HEK293 (cell line): ENCODE results near the gene HP.

Source experiments
- CTCF ChIA-PET: fragments of 350-600 bp; formaldehyde crosslinking; extraction: SDS; loops from one replicate; lab custom pipeline; 2021; ENCODE audit warnings: antibody characterized with exemption; lab: Yijun Ruan, JAX
- POLR2A ChIA-PET: fragments of 300-600 bp; formaldehyde crosslinking; extraction: SDS; loops from one replicate; lab custom pipeline; 2020; ENCODE audit warnings: antibody characterized with exemption, inconsistent platforms; lab: Yijun Ruan, JAX
- H3K27ac ChIP-seq: fragments of 200-500 bp; sonication (Bioruptor generic); 2 replicates; pipeline ENCODE4 v1.5.1; 2014; ENCODE audit warnings: low read depth, low read length, control low read depth, inconsistent platforms; ENCODE audit errors: extremely low read depth
- H3K36me3 ChIP-seq, 2 experiments: fragments of 200-500 bp in 1 of 2; sonication (Bioruptor generic) in 1 of 2; 1 replicate in 1 of 2; 2 replicates in 1 of 2; pipeline ENCODE4 v1.5.1; 2014 to 2017; ENCODE audit warnings: inconsistent platforms in 2 of 2, low read length in 2 of 2; ENCODE audit not compliant: control insufficient read depth in 2 of 2, insufficient read depth in 1 of 2
- H3K4me1 ChIP-seq: fragments of 200-500 bp; sonication (Bioruptor generic); 2 replicates; pipeline ENCODE4 v1.5.1; 2014; ENCODE audit warnings: mild to moderate bottlenecking, low read length, inconsistent platforms; ENCODE audit not compliant: control insufficient read depth, insufficient read depth
- H3K4me3 ChIP-seq: 2 replicates; pipeline ENCODE4 v1.5.1; 2011; ENCODE audit warnings: low read depth, mild to moderate bottlenecking, control low read depth, low read length, moderate library complexity
- H3K9me3 ChIP-seq: fragments of 200-500 bp; sonication (Bioruptor generic); 2 replicates; pipeline ENCODE4 v1.5.1; 2014; ENCODE audit warnings: low read depth, low read length, inconsistent platforms; ENCODE audit not compliant: control insufficient read depth, insufficient read depth
- BCL6B ChIP-seq: fragments of 450-650 bp; formaldehyde crosslinking; IDR thresholded peaks from 2 replicates; pipeline ENCODE4 v1.5.1; 2017; ENCODE audit warnings: missing biosample characterization, missing genetic modification characterization
- GFI1B ChIP-seq: fragments of 450-650 bp; formaldehyde crosslinking; IDR thresholded peaks from 2 replicates; pipeline ENCODE4 v1.5.1; 2016; ENCODE audit warnings: missing biosample characterization, missing genetic modification characterization
- GLIS1 ChIP-seq: fragments of 450-650 bp; formaldehyde crosslinking; IDR thresholded peaks from 2 replicates; pipeline ENCODE4 v1.5.1; 2016; ENCODE audit warnings: missing biosample characterization, missing genetic modification characterization
- GLIS2 ChIP-seq: fragments of 450-650 bp; formaldehyde crosslinking; IDR thresholded peaks from 2 replicates; pipeline ENCODE4 v1.5.1; 2016; ENCODE audit warnings: missing biosample characterization, missing genetic modification characterization
- HOXA7 ChIP-seq: sonication (generic); formaldehyde crosslinking; IDR thresholded peaks from 2 replicates; pipeline ENCODE4 v1.8.1; 2022; ENCODE audit warnings: missing genetic modification reagents, borderline replicate concordance
- KLF16 ChIP-seq: fragments of 450-650 bp; formaldehyde crosslinking; IDR thresholded peaks from 2 replicates; pipeline ENCODE4 v1.5.1; 2017; ENCODE audit warnings: missing biosample characterization, missing genetic modification characterization
- OSR2 ChIP-seq: fragments of 450-650 bp; formaldehyde crosslinking; IDR thresholded peaks from 2 replicates; pipeline ENCODE4 v1.5.1; 2016; ENCODE audit warnings: missing biosample characterization, missing genetic modification characterization
- OVOL3 ChIP-seq: fragments of 450-650 bp; formaldehyde crosslinking; IDR thresholded peaks from 2 replicates; pipeline ENCODE4 v1.5.1; 2016; ENCODE audit warnings: missing biosample characterization, missing genetic modification characterization
- PRDM10 ChIP-seq: fragments of 450-650 bp; formaldehyde crosslinking; IDR thresholded peaks from 2 replicates; pipeline ENCODE4 v1.5.1; 2016; ENCODE audit warnings: missing biosample characterization, missing genetic modification characterization
- SP3 ChIP-seq: fragments of 450-650 bp; formaldehyde crosslinking; IDR thresholded peaks from 2 replicates; pipeline ENCODE4 v1.5.1; 2016; ENCODE audit warnings: missing biosample characterization, missing genetic modification characterization
- ZFP41 ChIP-seq: fragments of 450-650 bp; formaldehyde crosslinking; IDR thresholded peaks from 2 replicates; pipeline ENCODE4 v1.5.1; 2016; ENCODE audit warnings: missing biosample characterization, missing genetic modification characterization, borderline replicate concordance
- ZNF202 ChIP-seq: fragments of 450-650 bp; formaldehyde crosslinking; IDR thresholded peaks from 2 replicates; pipeline ENCODE4 v1.5.1; 2016; ENCODE audit warnings: missing biosample characterization, missing genetic modification characterization, borderline replicate concordance
- ZNF239 ChIP-seq: fragments of 450-650 bp; formaldehyde crosslinking; IDR thresholded peaks from 2 replicates; pipeline ENCODE4 v1.5.1; 2016; ENCODE audit warnings: missing biosample characterization, missing genetic modification characterization
- ZNF292 ChIP-seq: fragments of 450-650 bp; formaldehyde crosslinking; IDR thresholded peaks from 2 replicates; pipeline ENCODE4 v1.5.1; 2016; ENCODE audit warnings: low read depth, missing biosample characterization, missing genetic modification characterization, borderline replicate concordance
- ZNF302 ChIP-seq: fragments of 450-650 bp; formaldehyde crosslinking; IDR thresholded peaks from 2 replicates; pipeline ENCODE4 v1.5.1; 2016; ENCODE audit warnings: missing biosample characterization, missing genetic modification characterization, low read depth
- ZNF404 ChIP-seq: fragments of 450-650 bp; formaldehyde crosslinking; IDR thresholded peaks from 2 replicates; pipeline ENCODE4 v1.5.1; 2017; ENCODE audit warnings: missing biosample characterization, missing genetic modification characterization
- ZNF433 ChIP-seq: fragments of 450-650 bp; formaldehyde crosslinking; IDR thresholded peaks from 2 replicates; pipeline ENCODE4 v1.5.1; 2016; ENCODE audit warnings: missing biosample characterization, missing genetic modification characterization, low read depth
- ZNF521 ChIP-seq: fragments of 450-650 bp; formaldehyde crosslinking; IDR thresholded peaks from 2 replicates; pipeline ENCODE4 v1.5.1; 2017; ENCODE audit warnings: missing biosample characterization, mild to moderate bottlenecking, missing genetic modification characterization
- ZNF530 ChIP-seq: fragments of 450-650 bp; formaldehyde crosslinking; IDR thresholded peaks from 2 replicates; pipeline ENCODE4 v1.5.1; 2016; ENCODE audit warnings: low read depth, missing biosample characterization, missing genetic modification characterization
- ZNF623 ChIP-seq: fragments of 450-650 bp; formaldehyde crosslinking; IDR thresholded peaks from 2 replicates; pipeline ENCODE4 v1.5.1; 2016; ENCODE audit warnings: missing biosample characterization, missing genetic modification characterization
- ZNF658 ChIP-seq: fragments of 450-650 bp; formaldehyde crosslinking; IDR thresholded peaks from 2 replicates; pipeline ENCODE4; 2016; ENCODE audit warnings: missing biosample characterization, missing genetic modification characterization
- ZNF660 ChIP-seq: fragments of 450-650 bp; IDR thresholded peaks from 2 replicates; pipeline ENCODE4 v1.5.1; 2018; ENCODE audit warnings: missing biosample characterization, mild to moderate bottlenecking, missing genetic modification characterization
- ZNF664 ChIP-seq: fragments of 450-650 bp; formaldehyde crosslinking; IDR thresholded peaks from 2 replicates; pipeline ENCODE4 v1.5.1; 2016; ENCODE audit warnings: missing biosample characterization, missing genetic modification characterization
- ZNF792 ChIP-seq: fragments of 450-650 bp; formaldehyde crosslinking; IDR thresholded peaks from 2 replicates; pipeline ENCODE4 v1.5.1; 2016; ENCODE audit warnings: missing biosample characterization, missing genetic modification characterization
- ZSCAN18 ChIP-seq: fragments of 450-650 bp; formaldehyde crosslinking; IDR thresholded peaks from 2 replicates; pipeline ENCODE4 v1.5.1; 2016; ENCODE audit warnings: missing biosample characterization, missing genetic modification characterization
- ZSCAN4 ChIP-seq: fragments of 450-650 bp; formaldehyde crosslinking; IDR thresholded peaks from 2 replicates; pipeline ENCODE4 v1.5.1; 2017; ENCODE audit warnings: missing biosample characterization, missing genetic modification characterization

The HP gene

GRCh38 chr16:72104905-72105304 lies 50.6 kb downstream of the HP start (continued):
- TF ChIP-seq OSR2 = no peak
- no peak for TF ChIP-seq ZNF292 (tag by site-specific recombination)
- no peak for TF ChIP-seq KLF16 (tag by site-specific recombination)
- TF ChIP-seq ZNF302 (tag by site-specific recombination) = no peak
- TF ChIP-seq GLIS1 = no peak
- TF ChIP-seq GLIS2 (tag by site-specific recombination) = no peak
- no peak for TF ChIP-seq ZNF623 (tag by site-specific recombination)
- no peak for TF ChIP-seq ZNF792 (tag by site-specific recombination)
- TF ChIP-seq SP3 (tag by site-specific recombination) = no peak
- TF ChIP-seq, all 188 proteins: peak for 0

- Histone ChIP-seq H3K36me3 (peaks cover 10 to 100% of the 10 kb centered on the region in 2 experiments), H3K9me3 (no peaks in the 10 kb centered on the region), H3K27ac (no peak overlapping the region), H3K4me1 (no peaks in the 10 kb centered on the region), H3K4me3 (no peak overlapping the region)
- POLR2A ChIA-PET = interaction anchor here (1.0 kb wide), 1 partner anchor 12 kb away, joined by 3 read pairs; the partner anchor contains the start of genes DHX38 and TXNL4B
- TF ChIP-seq BCL6B (tag by site-specific recombination) (no peak), HOXA7 (CRISPR knock-in tag) (no peak), ZFP41 (tag by site-specific recombination) (no peak), ZNF433 (tag by site-specific recombination) (no peak), ZSCAN18 (tag by site-specific recombination) (no peak), ZNF792 (tag by site-specific recombination) (no peak), ZNF664 (tag by site-specific recombination) (no peak), PRDM10 (tag by site-specific recombination) (no peak)
- CTCF ChIA-PET = no interaction called here
Measured at GRCh38 chr16:72105978-72106377, 51.7 kb downstream of the HP start.

- no peaks in the 10 kb centered on the region for H3K9me3 ChIP-seq
- H3K36me3 ChIP-seq = peaks cover 4 to 100% of the 10 kb centered on the region in 2 experiments; a peak in 2 of 3 replicates
- CTCF ChIA-PET = no interaction called here
- POLR2A ChIA-PET = no interaction called here
- H3K4me3 ChIP-seq = no peak overlapping the region
- H3K27ac ChIP-seq = no peak overlapping the region
- H3K4me1 ChIP-seq = no peaks in the 10 kb centered on the region
- TF ChIP-seq ZNF239 (tag by site-specific recombination) = no peak
- TF ChIP-seq ZNF521 (tag by site-specific recombination) = no peak
- no peak for TF ChIP-seq ZNF404 (tag by site-specific recombination)
- no peak for TF ChIP-seq ZNF658
- no peak for TF ChIP-seq OVOL3 (tag by site-specific recombination)
- TF ChIP-seq ZSCAN4 (tag by site-specific recombination) = no peak
- TF ChIP-seq GFI1B = no peak
- no peak for TF ChIP-seq ZNF530 (tag by site-specific recombination)
- no peak for TF ChIP-seq KLF16 (tag by site-specific recombination)
- no peak for TF ChIP-seq ZNF202 (tag by site-specific recombination)
- no peak for TF ChIP-seq ZNF660 (tag by site-specific recombination)
Measured at GRCh38 chr16:72107371-72107770, 53.1 kb downstream of the HP start.
